CD4-positive, alpha-beta T cell treated with Interleukin-6 at 100 ng/mL for 8 hours (primary cell): Measurements from ENCODE around the gene GRIN2C.

Experiments used
- DNase-seq: peaks from one replicate; pipeline ENCODE4 v3.0.0-alpha.2; 2020; ENCODE audit warnings: mixed read lengths, low spot score

Gene GRIN2C

GRCh38 chr17:74846621-74847020 lies 13.1 kb downstream of the GRIN2C start:
- DNase-seq: no peak

GRCh38 chr17:74843352-74843627 lies 16.4 kb downstream of the GRIN2C start:
- no peak for DNase-seq

GRCh38 chr17:74842599-74843351 lies 16.9 kb downstream of the GRIN2C start:
- DNase-seq: no peak

GRCh38 chr17:74842146-74842598 lies 17.5 kb downstream of the GRIN2C start:
- DNase-seq: no peak

GRCh38 chr17:74840989-74841666 lies 18.6 kb downstream of the GRIN2C start:
- DNase-seq: no peak

GRCh38 chr17:74839990-74840852 lies 19.5 kb downstream of the GRIN2C start:
- no peak for DNase-seq

GRCh38 chr17:74838274-74838673 lies 21.4 kb downstream of the GRIN2C start:
- DNase-seq: no peak

GRCh38 chr17:74836691-74837467 lies 22.8 kb downstream of the GRIN2C start:
- DNase-seq: no peak

- DNase-seq: no peak
Measured at GRCh38 chr17:74836191-74836590, 23.5 kb downstream of the GRIN2C start.

- DNase-seq: no peak
Measured at GRCh38 chr17:74833501-74834377, 25.9 kb downstream of the GRIN2C start.

- no peak for DNase-seq
Measured at GRCh38 chr17:74832421-74832820, 27.3 kb downstream of the GRIN2C start.

GRCh38 chr17:74831444-74832146 lies 28.1 kb downstream of the GRIN2C start:
- DNase-seq: no peak

GRCh38 chr17:74830861-74831260 lies 28.8 kb downstream of the GRIN2C start:
- DNase-seq: no peak

GRCh38 chr17:74827800-74828199 lies 31.9 kb downstream of the GRIN2C start:
- no peak for DNase-seq

- DNase-seq: no peak
Measured at GRCh38 chr17:74825952-74826719, 33.5 kb downstream of the GRIN2C start.

GRCh38 chr17:74824961-74825627 lies 34.6 kb downstream of the GRIN2C start:
- DNase-seq: no peak

GRCh38 chr17:74822939-74823367 lies 36.7 kb downstream of the GRIN2C start:
- no peak for DNase-seq

- DNase-seq: no peak
Measured at GRCh38 chr17:74822335-74822938, 37.2 kb downstream of the GRIN2C start.
